CD8-positive, alpha-beta memory T cell (primary cell): Measurements from ENCODE around the gene MOB2. TPM values are rescaled to one million over a fixed set of nuclear protein-coding genes. Genes with fewer than 3 reads are reported as not detected.

ENCODE experiments used
- CTCF ChIA-PET: fragments of 350-600 bp; sonication (Branson Sonifier 250); formaldehyde crosslinking; loops from one replicate; lab custom pipeline; 2021; ENCODE audit warnings: antibody characterized with exemption; lab: Charles Lee
- POLR2A ChIA-PET: fragments of 350-600 bp; sonication (Branson Sonifier 250); formaldehyde crosslinking; loops from one replicate; lab custom pipeline; 2021; ENCODE audit warnings: antibody characterized with exemption; lab: Charles Lee
- DNase-seq, 5 donors: peaks; one replicate each; pipeline versions ENCODE4 v3.0.0 to v3.0.0-alpha.2; 2020 to 2022; ENCODE audit warnings: mixed read lengths in 1 of 5
- H3K27ac ChIP-seq: one replicate; pipeline ENCODE4 v1.7.0; 2013; ENCODE audit warnings: low read depth, mild to moderate bottlenecking, low read length, moderate library complexity
- H3K27me3 ChIP-seq: 2 replicates; pipeline ENCODE4 v1.7.0; 2013; ENCODE audit warnings: low read length, mild to moderate bottlenecking; ENCODE audit not compliant: insufficient read depth, poor library complexity, severe bottlenecking
- H3K36me3 ChIP-seq: 2 replicates; pipeline ENCODE4 v1.7.0; 2013; ENCODE audit warnings: mild to moderate bottlenecking, low read length, moderate library complexity; ENCODE audit not compliant: insufficient read depth
- H3K4me1 ChIP-seq: 2 replicates; pipeline ENCODE4 v1.7.0; 2013; ENCODE audit warnings: mild to moderate bottlenecking, low read length, moderate library complexity; ENCODE audit not compliant: insufficient read depth
- H3K4me3 ChIP-seq: 2 replicates; pipeline ENCODE4 v1.7.0; 2013; ENCODE audit warnings: mild to moderate bottlenecking, low read length
- H3K9me3 ChIP-seq: 2 replicates; pipeline ENCODE4 v1.7.0; 2013; ENCODE audit warnings: mild to moderate bottlenecking, low read length
- H3K27ac Mint-ChIP-seq, 8 donors: one replicate each; pipeline ENCODE4 v1.8.0; 2020 to 2021; ENCODE audit warnings: mixed read lengths in 8 of 8, mild to moderate bottlenecking in 6 of 8, inconsistent platforms in 3 of 8, moderate library complexity in 3 of 8
- H3K27me3 Mint-ChIP-seq, 2 donors: one replicate each; pipeline ENCODE4 v1.8.0; 2020 to 2021; ENCODE audit warnings: mixed read lengths in 2 of 2, mild to moderate bottlenecking in 1 of 2, moderate library complexity in 1 of 2
- H3K36me3 Mint-ChIP-seq, 3 donors: one replicate each; pipeline ENCODE4 v1.8.0; 2020 to 2021; ENCODE audit warnings: mixed read lengths in 3 of 3, inconsistent platforms in 1 of 3, mild to moderate bottlenecking in 1 of 3
- H3K4me1 Mint-ChIP-seq, 3 donors: one replicate each; pipeline ENCODE4 v1.8.0; 2020 to 2021; ENCODE audit warnings: mixed read lengths in 3 of 3, inconsistent platforms in 1 of 3, mild to moderate bottlenecking in 1 of 3
- H3K4me3 Mint-ChIP-seq, 7 donors: one replicate each; pipeline ENCODE4 v1.8.0; 2020 to 2021; ENCODE audit warnings: mixed read lengths in 7 of 7, mild to moderate bottlenecking in 6 of 7, moderate library complexity in 4 of 7, inconsistent platforms in 2 of 7
- H3K9me3 Mint-ChIP-seq, 5 donors: one replicate each; pipeline ENCODE4 v1.8.0; 2020 to 2022; ENCODE audit warnings: mixed read lengths in 5 of 5, mild to moderate bottlenecking in 3 of 5, moderate library complexity in 2 of 5, inconsistent platforms in 1 of 5
- polyA plus RNA-seq: library from polyadenylated mRNA; unstranded; fragments of 300-500 nt; fragmentation: Illumina TruSeq; gene quantifications from one replicate; pipeline ENCODE4 v1.2.3, GENCODE V29; 2021
- total RNA-seq, 2 experiments: library from RNA; stranded (reverse); gene quantifications; one replicate each; pipeline ENCODE4 v1.2.3, GENCODE V29; 2021

Gene MOB2
- total and polyA plus RNA-seq, 3 experiments from 2014 or later = 26.6 to 67.4 (median 28.7) TPM

GRCh38 chr11:1460986-1461825 is 25.4 kb downstream of the MOB2 start:
- H3K27me3 Mint-ChIP-seq = peaks cover 0 to 2% of the 10 kb centered on the region in 2 donors

GRCh38 chr11:1460396-1460985 is 26.1 kb downstream of the MOB2 start:
- no peaks in the 10 kb centered on the region for H3K27me3 ChIP-seq
- no peak overlapping the region for H3K27ac Mint-ChIP-seq
- no peak overlapping the region for H3K27ac ChIP-seq
- peaks cover 0 to 3% (median 0%) of the 10 kb centered on the region in 3 donors for H3K36me3 Mint-ChIP-seq
- no peaks in the 10 kb centered on the region for H3K36me3 ChIP-seq
- no peak overlapping the region for H3K4me3 Mint-ChIP-seq
- ChIA-PET POLR2A (no interaction called here), CTCF (no interaction called here)
- H3K9me3 Mint-ChIP-seq = no peaks in the 10 kb centered on the region
- peaks cover 0 to 7% (median under 1%) of the 10 kb centered on the region in 3 donors for H3K4me1 Mint-ChIP-seq
- no peak for DNase-seq
- no peaks in the 10 kb centered on the region for H3K9me3 ChIP-seq
- H3K27me3 Mint-ChIP-seq = peaks cover 0 to 2% of the 10 kb centered on the region in 2 donors
- H3K4me1 ChIP-seq = no peaks in the 10 kb centered on the region
- no peak overlapping the region for H3K4me3 ChIP-seq

More at GRCh38 chr11:1460986-1461825, 25.4 kb downstream of the MOB2 start:
- Mint-ChIP-seq H3K4me3 (peak overlapping the region in 1 of 7 donors; percentile 51), H3K27ac (no peak overlapping the region), H3K36me3 (peaks cover 0 to 9% (median 0%) of the 10 kb centered on the region in 3 donors), H3K9me3 (no peaks in the 10 kb centered on the region), H3K4me1 (peaks cover 0 to 3% (median 3%) of the 10 kb centered on the region in 3 donors)
- DNase-seq = no peak
- Histone ChIP-seq H3K27ac (no peak overlapping the region), H3K9me3 (no peaks in the 10 kb centered on the region), H3K4me1 (no peaks in the 10 kb centered on the region), H3K27me3 (no peaks in the 10 kb centered on the region), H3K36me3 (no peaks in the 10 kb centered on the region), H3K4me3 (no peak overlapping the region)
- ChIA-PET CTCF (no interaction called here), POLR2A (no interaction called here)

- Mint-ChIP-seq H3K4me3 (no peak overlapping the region), H3K27me3 (peaks cover 0 to 2% of the 10 kb centered on the region in 2 donors), H3K4me1 (peaks cover 0 to 7% (median 0%) of the 10 kb centered on the region in 3 donors), H3K9me3 (no peaks in the 10 kb centered on the region), H3K27ac (no peak overlapping the region), H3K36me3 (peaks cover 0 to 2% (median 0%) of the 10 kb centered on the region in 3 donors)
- Histone ChIP-seq H3K27me3 (no peaks in the 10 kb centered on the region), H3K9me3 (no peaks in the 10 kb centered on the region), H3K4me1 (no peaks in the 10 kb centered on the region), H3K36me3 (no peaks in the 10 kb centered on the region), H3K4me3 (no peak overlapping the region), H3K27ac (no peak overlapping the region)
- no peak for DNase-seq
- ChIA-PET CTCF (no interaction called here), POLR2A (no interaction called here)
These were observed 26.7 kb downstream of the MOB2 start for GRCh38 chr11:1459764-1460395.

GRCh38 chr11:1459219-1459575 is 27.4 kb downstream of the MOB2 start:
- CTCF ChIA-PET = no interaction called here
- peaks cover 0 to 8% (median 0%) of the 10 kb centered on the region in 3 donors for H3K4me1 Mint-ChIP-seq
- H3K27ac ChIP-seq = no peak overlapping the region

GRCh38 chr11:1458340-1459218 is 28.0 kb downstream of the MOB2 start:
- CTCF ChIA-PET = no interaction called here
- H3K27ac Mint-ChIP-seq = peak overlapping the region in 1 of 8 donors; percentile 65

More at GRCh38 chr11:1459219-1459575, 27.4 kb downstream of the MOB2 start:
- Histone ChIP-seq H3K36me3 (no peaks in the 10 kb centered on the region), H3K9me3 (no peaks in the 10 kb centered on the region), H3K4me1 (no peaks in the 10 kb centered on the region), H3K4me3 (no peak overlapping the region), H3K27me3 (no peaks in the 10 kb centered on the region)
- H3K27me3 Mint-ChIP-seq = peaks cover 0 to 2% of the 10 kb centered on the region in 2 donors
- no peak overlapping the region for H3K27ac Mint-ChIP-seq
- POLR2A ChIA-PET = interaction anchor here (0.6 kb wide), 1 partner anchor 23 kb away, joined by 4 read pairs; no protein-coding TSS in a partner anchor
- no peaks in the 10 kb centered on the region for H3K9me3 Mint-ChIP-seq
- peaks cover 0 to 2% (median 0%) of the 10 kb centered on the region in 3 donors for H3K36me3 Mint-ChIP-seq
- DNase-seq = no peak
- H3K4me3 Mint-ChIP-seq = no peak overlapping the region

GRCh38 chr11:1457856-1458255 is 28.7 kb downstream of the MOB2 start:
- Mint-ChIP-seq H3K4me1 (peaks cover 0 to 16% (median 0%) of the 10 kb centered on the region in 3 donors), H3K27me3 (peaks cover 0 to 2% of the 10 kb centered on the region in 2 donors), H3K27ac (no peak overlapping the region), H3K4me3 (no peak overlapping the region), H3K36me3 (peaks cover 0 to 2% (median 0%) of the 10 kb centered on the region in 3 donors), H3K9me3 (no peaks in the 10 kb centered on the region)
- no peaks in the 10 kb centered on the region for H3K4me1 ChIP-seq
- ChIA-PET CTCF (no interaction called here), POLR2A (interaction anchor here (0.5 kb wide), 1 partner anchor 9 kb away, joined by 3 read pairs; no protein-coding TSS in a partner anchor)
- H3K27me3 ChIP-seq = no peaks in the 10 kb centered on the region
- no peaks in the 10 kb centered on the region for H3K9me3 ChIP-seq
- no peak overlapping the region for H3K4me3 ChIP-seq
- no peak for DNase-seq
- no peaks in the 10 kb centered on the region for H3K36me3 ChIP-seq
- H3K27ac ChIP-seq = no peak overlapping the region

More at GRCh38 chr11:1458340-1459218, 28.0 kb downstream of the MOB2 start:
- no peaks in the 10 kb centered on the region for H3K9me3 Mint-ChIP-seq
- H3K27me3 ChIP-seq = no peaks in the 10 kb centered on the region
- H3K4me3 Mint-ChIP-seq = no peak overlapping the region
- H3K27ac ChIP-seq = no peak overlapping the region
- H3K4me1 Mint-ChIP-seq = peaks cover 0 to 11% (median 0%) of the 10 kb centered on the region in 3 donors
- peaks cover 0 to 2% of the 10 kb centered on the region in 2 donors for H3K27me3 Mint-ChIP-seq
- no peak overlapping the region for H3K4me3 ChIP-seq
- peaks cover 0 to 2% (median 0%) of the 10 kb centered on the region in 3 donors for H3K36me3 Mint-ChIP-seq
- H3K9me3 ChIP-seq = no peaks in the 10 kb centered on the region
- POLR2A ChIA-PET = interaction anchor here (0.5 to 0.6 kb wide), 2 partner anchors 8 to 22 kb away, joined by 3 to 4 read pairs; no protein-coding TSS in a partner anchor
- H3K4me1 ChIP-seq = no peaks in the 10 kb centered on the region
- no peak for DNase-seq
- no peaks in the 10 kb centered on the region for H3K36me3 ChIP-seq

- Histone ChIP-seq H3K4me3 (no peak overlapping the region), H3K27me3 (no peaks in the 10 kb centered on the region), H3K4me1 (no peaks in the 10 kb centered on the region), H3K36me3 (no peaks in the 10 kb centered on the region), H3K9me3 (no peaks in the 10 kb centered on the region), H3K27ac (no peak overlapping the region)
- CTCF ChIA-PET = no interaction called here
- H3K4me1 Mint-ChIP-seq = peaks cover 0 to 17% (median 0%) of the 10 kb centered on the region in 3 donors
- POLR2A ChIA-PET = no interaction called here
- peaks cover 0 to under 1% (median 0%) of the 10 kb centered on the region in 3 donors for H3K36me3 Mint-ChIP-seq
- H3K27ac Mint-ChIP-seq = no peak overlapping the region
- H3K4me3 Mint-ChIP-seq = no peak overlapping the region
- DNase-seq = no peak
- H3K9me3 Mint-ChIP-seq = no peaks in the 10 kb centered on the region
- H3K27me3 Mint-ChIP-seq = peaks cover 0 to 2% of the 10 kb centered on the region in 2 donors
These were observed 29.3 kb downstream of the MOB2 start for GRCh38 chr11:1457326-1457680.
